SK-N-SH (cell line): Measurements from ENCODE around the gene PDHX. TPM values are rescaled to one million over a fixed set of nuclear protein-coding genes. Genes with fewer than 3 reads are reported as not detected.

Experiments used
- CTCF ChIA-PET: fragments of 300-600, 350-600 bp; formaldehyde crosslinking; extraction: SDS; loops from one replicate; lab custom pipeline; 2021; lab: Yijun Ruan, JAX
- POLR2A ChIA-PET: fragments of 350-600 bp; sonication (Branson Sonifier 250); formaldehyde crosslinking; extraction: SDS; loops from one replicate; lab custom pipeline; 2020; ENCODE audit warnings: antibody characterized with exemption, inconsistent platforms; lab: Yijun Ruan, JAX
- DNase-seq: peaks from one replicate; pipeline ENCODE4 v3.0.0; 2012
- H2AFZ ChIP-seq: fragments of 200-600 bp; sonication (generic); 2 replicates; pipeline ENCODE4 v1.8.1; 2016; ENCODE audit warnings: antibody characterized with exemption, mild to moderate bottlenecking, low read depth
- H3F3A ChIP-seq: fragments of 200-600 bp; sonication (generic); replicated peaks from 2 replicates; pipeline ENCODE3; 2016; ENCODE audit warnings: antibody characterized with exemption, mild to moderate bottlenecking; ENCODE audit not compliant: insufficient read depth
- H3K27ac ChIP-seq, 2 experiments: fragments of 200-500 bp in 1 of 2; fragments of 200-600 bp in 1 of 2; sonication (Bioruptor generic) in 1 of 2; sonication (generic), shearing (Covaris generic) in 1 of 2; 2 replicates each; pipeline versions ENCODE4 v1.5.1 to v1.6.1; 2014 to 2016; ENCODE audit warnings: low read depth in 2 of 2, inconsistent platforms in 1 of 2, low read length in 1 of 2, mild to moderate bottlenecking in 1 of 2, mixed read lengths in 1 of 2
- H3K27me3 ChIP-seq: fragments of 200-600 bp; sonication (generic), shearing (Covaris generic); 2 replicates; pipeline ENCODE4 v1.6.1; 2016; ENCODE audit warnings: mixed run types; ENCODE audit not compliant: insufficient read depth
- H3K36me3 ChIP-seq, 2 experiments: fragments of 200-500 bp in 1 of 2; fragments of 200-600 bp in 1 of 2; sonication (Bioruptor generic) in 1 of 2; sonication (generic) in 1 of 2; replicated peaks in 1 of 2; 2 replicates each; pipeline versions ENCODE3 to v1.5.1; 2014 to 2016; ENCODE audit warnings: low read length in 1 of 2, mild to moderate bottlenecking in 1 of 2; ENCODE audit not compliant: insufficient read depth in 2 of 2, control insufficient read depth in 1 of 2
- H3K4me1 ChIP-seq, 2 experiments: fragments of 200-500 bp in 1 of 2; fragments of 200-600 bp in 1 of 2; sonication (Bioruptor generic) in 1 of 2; sonication (generic), shearing (Covaris generic) in 1 of 2; 2 replicates each; pipeline versions ENCODE4 v1.5.1 to v1.6.1; 2014 to 2016; ENCODE audit warnings: low read depth in 1 of 2, low read length in 1 of 2, mixed run types in 1 of 2; ENCODE audit not compliant: insufficient read depth in 2 of 2, control insufficient read depth in 1 of 2
- H3K4me2 ChIP-seq: fragments of 200-600 bp; sonication (generic), shearing (Covaris generic); 2 replicates; pipeline ENCODE4 v1.6.1; 2017; ENCODE audit warnings: mixed run types
- H3K4me3 ChIP-seq, 2 experiments: fragments of 200-500 bp in 1 of 2; fragments of 200-600 bp in 1 of 2; sonication (Bioruptor generic) in 1 of 2; sonication (generic), shearing (Covaris generic) in 1 of 2; 2 replicates each; pipeline versions ENCODE4 v1.5.1 to v1.8.1; 2014 to 2016; ENCODE audit warnings: low read depth in 2 of 2, inconsistent platforms in 1 of 2, low read length in 1 of 2, mild to moderate bottlenecking in 1 of 2, mixed read lengths in 1 of 2, moderate library complexity in 1 of 2
- H3K79me2 ChIP-seq: fragments of 200-600 bp; sonication (generic); 2 replicates; pipeline ENCODE4 v1.8.1; 2017; ENCODE audit warnings: mild to moderate bottlenecking; ENCODE audit not compliant: insufficient read depth
- H3K9ac ChIP-seq: fragments of 200-600 bp; sonication (generic); 2 replicates; pipeline ENCODE4 v1.6.1; 2017; ENCODE audit warnings: mixed run types
- H3K9me2 ChIP-seq: fragments of 200-600 bp; sonication (generic); 2 replicates; pipeline ENCODE4 v1.6.1; 2017; ENCODE audit warnings: mixed run types
- H3K9me3 ChIP-seq: fragments of 200-600 bp; sonication (generic); 2 replicates; pipeline ENCODE4 v1.6.1; 2017; ENCODE audit warnings: mixed run types, mild to moderate bottlenecking, moderate library complexity
- H4K20me1 ChIP-seq: fragments of 200-600 bp; sonication (generic); 2 replicates; pipeline ENCODE4 v1.6.1; 2017; ENCODE audit warnings: mild to moderate bottlenecking, mixed run types; ENCODE audit not compliant: insufficient read depth
- ELF1 ChIP-seq: IDR thresholded peaks from 2 replicates; pipeline ENCODE4 v1.4.0; 2012
- EP300 ChIP-seq, 2 experiments: IDR thresholded peaks; 2 replicates each; pipeline versions ENCODE4 v1.4.0 to v1.6.1; 2012; ENCODE audit warnings: borderline replicate concordance in 1 of 2, low read depth in 1 of 2, low read length in 1 of 2
- FOSL2 ChIP-seq: IDR thresholded peaks from 2 replicates; pipeline ENCODE4 v1.4.0; 2012; ENCODE audit warnings: low read depth, mild to moderate bottlenecking, moderate library complexity, borderline replicate concordance
- JUND ChIP-seq: IDR thresholded peaks from 2 replicates; pipeline ENCODE4 v1.4.0; 2012
- MAX ChIP-seq: IDR thresholded peaks from 2 replicates; pipeline ENCODE4 v1.4.0; 2012; ENCODE audit warnings: low read depth
- PBX3 ChIP-seq: IDR thresholded peaks from 2 replicates; pipeline ENCODE4; 2012
- RAD21 ChIP-seq: IDR thresholded peaks from 2 replicates; pipeline ENCODE4 v1.6.1; 2012; ENCODE audit warnings: mild to moderate bottlenecking, low read length
- RCOR1 ChIP-seq: fragments of 150-350 bp; IDR thresholded peaks from 2 replicates; pipeline ENCODE4 v1.6.1; 2017; ENCODE audit warnings: antibody characterized with exemption, low read length
- TCF12 ChIP-seq: IDR thresholded peaks from 2 replicates; pipeline ENCODE4 v1.4.0; 2012
- USF1 ChIP-seq: IDR thresholded peaks from 2 replicates; pipeline ENCODE4 v1.4.0; 2012; ENCODE audit warnings: low read depth, borderline replicate concordance
- USF2 ChIP-seq: fragments of 150-350 bp; IDR thresholded peaks from 2 replicates; pipeline ENCODE4 v1.6.1; 2017; ENCODE audit warnings: antibody characterized with exemption, low read length, low read depth, borderline replicate concordance
- YY1 ChIP-seq: IDR thresholded peaks from 2 replicates; pipeline ENCODE4 v1.4.0; 2012; ENCODE audit warnings: low read depth, mild to moderate bottlenecking
- WGBS: methylation state at CpG from one replicate; pipeline ENCODE4 v1.1.6; 2017; ENCODE audit warnings: low lambda C conversion rate; 5-methylcytosine and 5-hydroxymethylcytosine counted together
- polyA plus RNA-seq, 3 experiments: library from polyadenylated mRNA; depleted of rRNA; stranded (reverse); fragments of >200 nt; gene quantifications; 2 replicates each; pipeline ENCODE4 v1.2.3, GENCODE V29; 2012
- TF ChIP-seq, protein P1 (sequence below): fragments of 200-600 bp; sonication (generic); IDR thresholded peaks from 2 replicates; pipeline ENCODE4 v1.6.1; 2017; ENCODE audit warnings: antibody characterized with exemption, mild to moderate bottlenecking, moderate library complexity

The PDHX gene
- polyA plus RNA-seq, 1 of the 3 experiments (the other 2 are of a cell fraction) = 14.8 TPM

DNA sequence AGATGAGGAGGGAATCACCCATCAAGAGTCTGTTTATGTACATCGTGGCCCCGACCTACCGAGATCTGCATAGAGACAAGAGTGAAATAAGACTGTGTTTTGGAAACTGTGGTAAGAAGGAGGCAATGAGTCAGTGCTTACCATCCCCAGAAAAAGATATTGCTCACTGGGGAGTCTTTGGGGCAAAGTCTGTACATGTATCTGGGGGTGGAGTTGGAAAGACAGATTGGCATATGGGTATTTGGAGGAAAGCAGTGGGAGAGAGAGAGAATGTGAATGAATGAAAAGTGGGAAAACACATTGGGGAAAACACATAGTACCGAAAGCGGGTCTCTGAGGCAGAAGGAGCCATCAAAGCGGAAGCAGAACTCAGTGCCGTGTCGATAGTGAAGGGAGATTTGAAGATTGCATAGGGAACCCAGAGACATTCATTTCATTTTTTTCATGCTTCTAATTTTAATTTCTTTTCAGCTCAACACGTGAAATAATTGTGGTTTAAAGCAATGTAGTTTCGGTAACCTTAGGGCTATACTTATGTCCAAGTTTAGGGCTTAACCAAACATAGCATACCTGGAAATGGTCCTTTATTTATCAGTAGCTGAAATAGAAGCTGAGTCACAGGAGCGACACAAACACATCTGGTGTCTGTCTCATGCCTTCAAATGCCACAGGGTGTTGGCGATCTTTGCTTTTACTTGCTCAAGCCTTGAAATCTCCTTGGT is 124.0 kb downstream of the PDHX start:
- 57% methylated on average over 12 of the region's 12 CpGs for WGBS
- H2AFZ ChIP-seq = no peak overlapping the region
- no peaks in the 10 kb centered on the region for H3K27me3 ChIP-seq
- no peaks in the 10 kb centered on the region for H3K79me2 ChIP-seq
- CTCF ChIA-PET = interaction anchor here (1.4 kb wide), 1 partner anchor 10 kb away, joined by 5 read pairs; no protein-coding TSS in a partner anchor
- H3K4me2 ChIP-seq = no peak overlapping the region
- POLR2A ChIA-PET = no interaction called here
- H3F3A ChIP-seq = peaks cover 22% of the 10 kb centered on the region
- H3K4me1 ChIP-seq = peaks cover 17 to 22% of the 10 kb centered on the region in 2 experiments; a peak in 3 of 4 replicates
- H3K9ac ChIP-seq = 0 out of 2 replicates have a peak overlapping the region, but pooled peaks have one; percentile 16
- H4K20me1 ChIP-seq = no peaks in the 10 kb centered on the region
- peak overlapping the region in 1 of 2 experiments; percentile 43; a peak in 1 of 4 replicates for H3K27ac ChIP-seq
- no peak for DNase-seq
- no peaks in the 10 kb centered on the region for H3K36me3 ChIP-seq
- H3K4me3 ChIP-seq = no peak overlapping the region
- TF ChIP-seq YY1 (no peak), FOSL2 (peak; percentile 57; the same call in 1 of the 2 replicates), MAX (no peak), USF2 (no peak), TCF12 (peak; percentile 64), RAD21 (no peak), USF1 (no peak), PBX3 (0 out of 2 replicates have a peak, but pooled peaks have one; percentile 33), RCOR1 (no peak), EP300 (IDR thresholded peaks at IDR 0.05; ENCODE audit: borderline replicate concordance in 1 of 2, low read depth in 1 of 2, low read length in 1 of 2) (peak in 1 of 2 experiments; percentile 33; a peak in 1 of 4 replicates), JUND (peak; percentile 41), ELF1 (no peak)
- TF ChIP-seq, protein P1, sequence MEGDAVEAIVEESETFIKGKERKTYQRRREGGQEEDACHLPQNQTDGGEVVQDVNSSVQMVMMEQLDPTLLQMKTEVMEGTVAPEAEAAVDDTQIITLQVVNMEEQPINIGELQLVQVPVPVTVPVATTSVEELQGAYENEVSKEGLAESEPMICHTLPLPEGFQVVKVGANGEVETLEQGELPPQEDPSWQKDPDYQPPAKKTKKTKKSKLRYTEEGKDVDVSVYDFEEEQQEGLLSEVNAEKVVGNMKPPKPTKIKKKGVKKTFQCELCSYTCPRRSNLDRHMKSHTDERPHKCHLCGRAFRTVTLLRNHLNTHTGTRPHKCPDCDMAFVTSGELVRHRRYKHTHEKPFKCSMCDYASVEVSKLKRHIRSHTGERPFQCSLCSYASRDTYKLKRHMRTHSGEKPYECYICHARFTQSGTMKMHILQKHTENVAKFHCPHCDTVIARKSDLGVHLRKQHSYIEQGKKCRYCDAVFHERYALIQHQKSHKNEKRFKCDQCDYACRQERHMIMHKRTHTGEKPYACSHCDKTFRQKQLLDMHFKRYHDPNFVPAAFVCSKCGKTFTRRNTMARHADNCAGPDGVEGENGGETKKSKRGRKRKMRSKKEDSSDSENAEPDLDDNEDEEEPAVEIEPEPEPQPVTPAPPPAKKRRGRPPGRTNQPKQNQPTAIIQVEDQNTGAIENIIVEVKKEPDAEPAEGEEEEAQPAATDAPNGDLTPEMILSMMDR = no peak
- H3K9me2 ChIP-seq = no peaks in the 10 kb centered on the region
- no peaks in the 10 kb centered on the region for H3K9me3 ChIP-seq
